HL-60/S4 (cell line): ENCODE measurements around the gene FAM117A.
"Not testable (repeated sequence)": the region's sequence is repeated elsewhere in the genome, so short reads cannot be mapped to it uniquely, and the experiment has no call there.

Experiments used
- in situ Hi-C: fragments of 300-500 bp; cut with MboI; formaldehyde crosslinking; loops from 2 replicates; pipeline ENCODE4 v1.14.3; 2022; ENCODE audit warnings: low sequenced_read_pairs

The FAM117A gene

GRCh38 chr17:49687878-49688491 lies 75.9 kb downstream of the FAM117A start:
- in situ Hi-C loops, result loop anchor here (25.0 kb wide), 1 partner anchor 276 kb away; the partner anchor contains the start of gene PHB1

- in situ Hi-C loops, result loop anchor here (25.0 kb wide), 1 partner anchor 269 kb away; the partner anchor contains the start of gene PHB1
Observed at GRCh38 chr17:49681106-49681979, 82.6 kb downstream of the FAM117A start.

- in situ Hi-C loops, result loop anchor here (25.0 kb wide), 1 partner anchor 268 kb away; the partner anchor contains the start of gene PHB1
Observed at GRCh38 chr17:49680314-49680713, 83.6 kb downstream of the FAM117A start.

DNA sequence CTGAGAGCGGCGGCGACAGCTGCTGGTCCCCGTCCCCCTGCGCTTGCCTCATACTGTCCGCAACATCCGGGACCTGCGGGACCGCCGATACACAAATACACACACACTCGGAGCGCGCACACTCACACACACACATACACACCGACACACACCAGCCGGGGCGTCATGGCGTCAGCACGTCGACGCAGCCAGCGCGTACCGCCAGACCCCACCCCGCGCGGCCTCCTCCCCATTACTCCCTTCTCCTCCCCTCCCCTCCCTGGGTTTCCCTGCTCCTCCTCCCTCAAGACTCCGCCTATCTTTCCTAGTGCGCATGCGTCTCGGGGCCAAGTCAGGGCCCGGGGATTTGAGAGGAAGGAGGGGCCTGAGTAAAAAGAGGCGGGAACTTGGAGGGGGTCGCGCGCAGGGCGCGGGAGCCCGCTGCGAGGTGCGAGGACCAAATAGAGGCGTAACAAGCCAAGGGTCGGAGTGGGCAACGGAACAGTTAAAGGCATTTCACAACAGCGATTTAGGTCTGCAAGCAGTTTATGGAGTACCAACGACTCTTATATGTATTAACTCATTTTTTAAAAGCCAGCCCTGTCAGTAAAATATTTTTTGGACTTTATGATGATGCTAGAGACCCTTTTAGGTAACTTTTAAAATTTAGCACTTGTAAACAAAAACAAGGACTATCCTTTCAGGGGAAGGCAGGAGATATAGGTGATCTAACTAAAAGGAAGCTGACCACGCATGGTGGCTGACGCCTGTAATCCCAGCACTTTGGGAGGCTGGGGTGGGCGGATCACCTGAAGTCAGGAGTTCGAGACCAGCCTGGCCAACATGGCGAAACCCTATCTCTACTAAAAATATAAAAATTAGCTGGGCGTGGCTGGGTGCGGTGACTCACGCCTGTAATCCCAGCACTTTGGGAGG lies 85.7 kb downstream of the FAM117A start, which contains the start of gene SPOP:
TSS of gene SPOP (minus strand) at position 165 of the 915 bp plus-strand sequence. CDS start 55,287 bp downstream, outside the sequence.
- in situ Hi-C loops, result loop anchor here (25.0 kb wide), 1 partner anchor 266 kb away; the partner anchor contains the start of gene PHB1

GRCh38 chr17:49677134-49677932 lies 86.6 kb downstream of the FAM117A start:
- in situ Hi-C loops, result loop anchor here (25.0 kb wide), 1 partner anchor 265 kb away; the partner anchor contains the start of gene PHB1

- in situ Hi-C loops, result loop anchor here (25.0 kb wide), 1 partner anchor 264 kb away; the partner anchor contains the start of gene PHB1
Observed at GRCh38 chr17:49676276-49676868, 87.6 kb downstream of the FAM117A start.

DNA sequence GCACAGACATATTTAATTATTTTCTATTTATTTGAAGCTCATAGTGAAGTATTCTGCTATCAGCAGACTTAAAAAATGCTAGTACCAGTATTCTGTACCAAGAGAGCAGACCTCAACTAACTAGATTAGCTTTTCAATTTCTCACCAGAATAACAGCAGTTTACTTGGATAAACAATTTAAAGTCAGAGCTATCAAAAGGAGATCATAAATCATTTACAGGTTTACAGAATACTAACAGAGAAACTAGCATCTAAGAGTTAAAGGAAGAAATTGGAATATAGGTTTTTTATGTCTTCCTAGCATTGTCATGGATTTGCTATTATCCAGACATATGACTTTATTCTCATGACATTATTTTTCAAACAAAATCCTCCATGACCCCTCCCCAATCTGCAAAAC lies 89.4 kb downstream of the FAM117A start:
- in situ Hi-C loops, result no loop called here

- in situ Hi-C loops, result not testable (repeated sequence)
Observed at GRCh38 chr17:49673679-49674078, 90.3 kb downstream of the FAM117A start.

- in situ Hi-C loops, result no loop called here
Observed at GRCh38 chr17:49670641-49671040, 93.3 kb downstream of the FAM117A start.

- in situ Hi-C loops, result no loop called here
Observed at GRCh38 chr17:49670002-49670401, 93.9 kb downstream of the FAM117A start.

DNA sequence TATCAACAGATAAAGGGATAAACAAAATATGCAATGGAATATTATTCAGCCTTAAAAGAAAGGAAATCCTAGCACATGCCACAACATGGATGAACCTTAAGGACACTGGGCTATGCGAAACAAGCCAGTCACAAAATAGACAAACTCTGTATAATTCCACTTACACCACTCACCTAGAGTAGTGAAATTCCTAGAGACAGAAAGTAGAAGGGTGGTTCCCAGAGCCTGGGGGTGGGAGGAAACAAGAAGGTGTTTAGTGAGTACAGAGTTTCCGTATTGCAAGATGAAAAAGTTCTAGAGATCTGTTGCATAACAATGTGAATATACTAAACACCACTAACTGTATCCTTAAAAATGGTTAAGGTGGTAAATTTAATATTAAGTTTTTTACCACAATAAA lies 96.1 kb downstream of the FAM117A start:
- in situ Hi-C loops, result no loop called here

DNA sequence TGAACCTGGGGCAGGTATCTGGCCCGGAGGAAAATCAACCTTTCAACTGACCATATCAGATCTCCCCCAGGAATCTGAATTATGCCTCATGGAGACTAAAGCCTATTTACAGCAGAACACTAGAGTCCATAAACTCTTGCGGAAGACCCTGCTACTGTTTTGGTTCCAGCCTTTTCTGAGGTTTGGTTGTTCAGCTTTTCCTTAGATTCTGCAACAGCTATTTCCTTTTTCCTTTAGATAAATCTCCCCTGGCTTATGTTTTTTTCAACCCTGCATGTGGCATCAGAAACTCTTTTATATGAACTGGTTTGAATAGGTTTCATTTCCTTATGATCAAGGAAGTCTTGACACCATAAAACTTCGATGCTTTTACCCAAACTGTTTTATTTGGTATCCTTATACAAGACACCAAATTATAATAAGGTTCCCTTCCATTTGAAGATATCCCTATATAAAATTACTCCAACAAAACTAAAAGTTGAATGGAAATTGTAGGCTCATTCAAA lies 99.2 kb downstream of the FAM117A start:
- in situ Hi-C loops, result no loop called here
